HepG2 (cell line): ENCODE measurements around the gene CDC6. TPM values are rescaled to one million over a fixed set of nuclear protein-coding genes. Genes with fewer than 3 reads are reported as not detected.
A peak's percentile ranks its signal among the peaks of the same experiment; 100 is the strongest.

Experiments
- BRD4 ChIP-seq: sonication (generic); formaldehyde crosslinking; IDR thresholded peaks from 2 replicates; pipeline ENCODE4 v1.4.0; 2020; ENCODE audit warnings: missing genetic modification reagents
- DMAP1 ChIP-seq: IDR thresholded peaks from 2 replicates; pipeline ENCODE4 v1.6.1; 2016
- FOXA3 ChIP-seq: IDR thresholded peaks from 2 replicates; pipeline ENCODE4 v1.6.1; 2016; ENCODE audit warnings: missing genetic modification reagents, missing compliant biosample characterization
- GATAD1 ChIP-seq: IDR thresholded peaks from 2 replicates; pipeline ENCODE4 v1.6.1; 2016; ENCODE audit warnings: missing genetic modification reagents, missing compliant biosample characterization
- KLF15 ChIP-seq: sonication (generic); formaldehyde crosslinking; IDR thresholded peaks from 2 replicates; pipeline ENCODE4 v1.8.1; 2023; ENCODE audit warnings: borderline replicate concordance, mild to moderate bottlenecking, inconsistent platforms, missing genetic modification reagents, mixed read lengths
- MAFF ChIP-seq: IDR thresholded peaks from 2 replicates; pipeline ENCODE4 v1.6.1; 2011; ENCODE audit warnings: low read depth, low read length, improper control_type of control experiment
- MED13 ChIP-seq: sonication (generic); formaldehyde crosslinking; IDR thresholded peaks from 2 replicates; pipeline ENCODE4 v1.5.0; 2020; ENCODE audit warnings: missing genetic modification reagents
- PHB2 ChIP-seq: fragments of 450-650 bp; IDR thresholded peaks from 2 replicates; pipeline ENCODE4 v1.6.1; 2018; ENCODE audit not compliant: partially characterized antibody
- POLR2AphosphoS2 ChIP-seq: IDR thresholded peaks from 2 replicates; pipeline ENCODE4 v1.6.1; 2011; ENCODE audit warnings: low read depth, low read length, improper control_type of control experiment
- RBFOX2 ChIP-seq: fragments of 200-400 bp; formaldehyde crosslinking; IDR thresholded peaks from 2 replicates; pipeline ENCODE4 v1.6.1; 2017; ENCODE audit warnings: low read depth, mild to moderate bottlenecking, low read length
- SRSF9 ChIP-seq: fragments of 200-400 bp; formaldehyde crosslinking; IDR thresholded peaks from 2 replicates; pipeline ENCODE4 v1.6.1; 2018; ENCODE audit warnings: borderline replicate concordance, mild to moderate bottlenecking, low read depth, low read length; ENCODE audit not compliant: insufficient read depth, poor library complexity, severe bottlenecking
- ZMYM3 ChIP-seq: sonication (generic); formaldehyde crosslinking; IDR thresholded peaks from 2 replicates; pipeline ENCODE4 v1.5.1; 2020; ENCODE audit warnings: mild to moderate bottlenecking, missing genetic modification reagents
- ZMYM4 ChIP-seq: sonication (generic); formaldehyde crosslinking; IDR thresholded peaks from 2 replicates; pipeline ENCODE4 v1.8.1; 2023; ENCODE audit warnings: mild to moderate bottlenecking, missing genetic modification reagents
- ZNF124 ChIP-seq: sonication (generic); formaldehyde crosslinking; IDR thresholded peaks from 2 replicates; pipeline ENCODE4 v1.4.0; 2020; ENCODE audit warnings: missing genetic modification reagents
- ZNF501 ChIP-seq: sonication (generic); formaldehyde crosslinking; IDR thresholded peaks from 2 replicates; pipeline ENCODE4 v1.5.1; 2020; ENCODE audit warnings: mild to moderate bottlenecking, moderate library complexity, missing genetic modification reagents
- polyA plus RNA-seq, 8 experiments: library from polyadenylated mRNA; depleted of rRNA in 3 of 8; stranded (reverse) in 7 of 8; unstranded in 1 of 8; fragments of >200 nt; fragmentation: Illumina TruSeq in 4 of 8; extraction: Trizol in 4 of 8; gene quantifications; 2 replicates each; pipeline versions ENCODE4 v1.2.1 to v1.2.3, GENCODE V29; 2011 to 2016; ENCODE audit warnings: low read depth in 4 of 8, missing spikeins in 1 of 8, mixed read lengths in 1 of 8; ENCODE audit not compliant: insufficient read depth in 1 of 8
- total RNA-seq, 5 experiments: library from RNA; depleted of rRNA; stranded (reverse); fragments of >200 nt; fragmentation: Illumina TruSeq; extraction: Trizol; gene quantifications; 2 replicates each; pipeline ENCODE4 v1.2.3, GENCODE V29; 2016; ENCODE audit warnings: low read depth in 1 of 5
- TF ChIP-seq, protein P1 (sequence below): sonication (generic); formaldehyde crosslinking; IDR thresholded peaks from 2 replicates; pipeline ENCODE4 v1.5.0; 2020; ENCODE audit warnings: missing genetic modification reagents
- TF ChIP-seq, protein P2 (sequence below): sonication (generic); formaldehyde crosslinking; IDR thresholded peaks from 2 replicates; pipeline ENCODE4 v1.4.0; 2020; ENCODE audit warnings: missing genetic modification reagents, borderline replicate concordance
- TF ChIP-seq, protein P3 (sequence below): sonication (generic); formaldehyde crosslinking; conservative IDR thresholded peaks from 2 replicates; pipeline ENCODE4 v1.4.0; 2020; ENCODE audit warnings: missing genetic modification reagents
- TF ChIP-seq, protein P4 (sequence below): IDR thresholded peaks from 2 replicates; pipeline ENCODE4 v1.6.1; 2016; ENCODE audit warnings: low read depth, control low read depth

The CDC6 gene
- total and polyA plus RNA-seq, 2 of the 13 experiments (the other 11 are each of a cell fraction or from before 2014, with no cell fraction given) = 17.4 to 114 TPM

DNA sequence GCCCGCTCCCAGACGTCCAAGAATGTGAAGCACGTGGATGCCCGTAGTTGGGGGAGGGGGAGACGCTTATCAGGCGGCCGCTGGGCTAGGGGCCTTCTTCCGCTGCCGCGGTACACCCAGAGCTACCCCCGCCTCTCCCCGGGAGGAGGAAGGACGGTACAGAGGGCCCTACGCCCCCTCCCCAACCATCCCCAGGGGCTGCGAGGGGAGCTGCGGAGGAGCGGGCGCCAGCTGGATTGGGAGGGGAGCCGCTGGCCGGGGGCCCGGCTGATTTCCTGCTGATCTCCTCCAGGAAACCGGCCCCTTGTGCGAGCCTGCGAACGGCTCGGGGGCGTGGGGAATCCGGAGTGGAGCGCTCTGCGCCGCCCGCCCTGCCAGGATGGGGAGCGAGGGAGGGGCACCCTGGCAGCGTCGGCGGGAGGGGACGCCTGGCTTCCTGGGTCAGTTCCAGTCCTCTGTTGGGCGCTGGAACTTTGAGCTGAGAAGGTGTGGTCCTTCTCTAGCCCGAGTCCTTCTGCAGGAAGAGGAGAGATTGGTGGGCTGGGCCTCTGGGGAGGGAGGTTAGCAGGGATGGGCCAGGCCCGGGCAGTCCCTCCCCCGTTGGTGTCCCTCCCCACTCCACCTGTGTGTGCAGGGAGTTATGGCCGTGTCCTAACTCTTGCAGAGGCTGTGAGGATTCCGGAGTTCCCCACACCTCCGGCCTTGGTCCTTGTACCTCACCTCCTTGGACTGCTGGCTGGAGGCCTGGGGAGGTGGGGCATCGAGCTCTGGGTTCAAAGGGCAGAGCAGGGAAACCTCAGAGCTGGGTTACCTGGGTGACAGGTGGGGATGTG, 57.7 kb downstream of the CDC6 start (continued):
- TF ChIP-seq GATAD1 (CRISPR knock-in tag) (0 out of 2 replicates have a peak, but pooled peaks have one; percentile 27), POLR2AphosphoS2 (no peak), RBFOX2 (peak; percentile 82), DMAP1 (CRISPR knock-in tag) (peak; percentile 29; the same call in 1 of the 2 replicates), KLF15 (no peak), MAFF (no peak), SRSF9 (no peak), ZMYM3 (CRISPR knock-in tag) (no peak; the same call in 1 of the 2 replicates), MED13 (CRISPR knock-in tag) (no peak), ZMYM4 (CRISPR knock-in tag) (peak; percentile 59), FOXA3 (CRISPR knock-in tag) (peak; percentile 36), BRD4 (CRISPR knock-in tag) (no peak; the same call in 1 of the 2 replicates), ZNF501 (CRISPR knock-in tag) (peak; percentile 75), PHB2 (no peak), ZNF124 (CRISPR knock-in tag) (peak; percentile 44; the same call in 1 of the 2 replicates)
- TF ChIP-seq, protein P1, sequence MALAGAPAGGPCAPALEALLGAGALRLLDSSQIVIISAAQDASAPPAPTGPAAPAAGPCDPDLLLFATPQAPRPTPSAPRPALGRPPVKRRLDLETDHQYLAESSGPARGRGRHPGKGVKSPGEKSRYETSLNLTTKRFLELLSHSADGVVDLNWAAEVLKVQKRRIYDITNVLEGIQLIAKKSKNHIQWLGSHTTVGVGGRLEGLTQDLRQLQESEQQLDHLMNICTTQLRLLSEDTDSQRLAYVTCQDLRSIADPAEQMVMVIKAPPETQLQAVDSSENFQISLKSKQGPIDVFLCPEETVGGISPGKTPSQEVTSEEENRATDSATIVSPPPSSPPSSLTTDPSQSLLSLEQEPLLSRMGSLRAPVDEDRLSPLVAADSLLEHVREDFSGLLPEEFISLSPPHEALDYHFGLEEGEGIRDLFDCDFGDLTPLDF = no peak
- TF ChIP-seq, protein P2, sequence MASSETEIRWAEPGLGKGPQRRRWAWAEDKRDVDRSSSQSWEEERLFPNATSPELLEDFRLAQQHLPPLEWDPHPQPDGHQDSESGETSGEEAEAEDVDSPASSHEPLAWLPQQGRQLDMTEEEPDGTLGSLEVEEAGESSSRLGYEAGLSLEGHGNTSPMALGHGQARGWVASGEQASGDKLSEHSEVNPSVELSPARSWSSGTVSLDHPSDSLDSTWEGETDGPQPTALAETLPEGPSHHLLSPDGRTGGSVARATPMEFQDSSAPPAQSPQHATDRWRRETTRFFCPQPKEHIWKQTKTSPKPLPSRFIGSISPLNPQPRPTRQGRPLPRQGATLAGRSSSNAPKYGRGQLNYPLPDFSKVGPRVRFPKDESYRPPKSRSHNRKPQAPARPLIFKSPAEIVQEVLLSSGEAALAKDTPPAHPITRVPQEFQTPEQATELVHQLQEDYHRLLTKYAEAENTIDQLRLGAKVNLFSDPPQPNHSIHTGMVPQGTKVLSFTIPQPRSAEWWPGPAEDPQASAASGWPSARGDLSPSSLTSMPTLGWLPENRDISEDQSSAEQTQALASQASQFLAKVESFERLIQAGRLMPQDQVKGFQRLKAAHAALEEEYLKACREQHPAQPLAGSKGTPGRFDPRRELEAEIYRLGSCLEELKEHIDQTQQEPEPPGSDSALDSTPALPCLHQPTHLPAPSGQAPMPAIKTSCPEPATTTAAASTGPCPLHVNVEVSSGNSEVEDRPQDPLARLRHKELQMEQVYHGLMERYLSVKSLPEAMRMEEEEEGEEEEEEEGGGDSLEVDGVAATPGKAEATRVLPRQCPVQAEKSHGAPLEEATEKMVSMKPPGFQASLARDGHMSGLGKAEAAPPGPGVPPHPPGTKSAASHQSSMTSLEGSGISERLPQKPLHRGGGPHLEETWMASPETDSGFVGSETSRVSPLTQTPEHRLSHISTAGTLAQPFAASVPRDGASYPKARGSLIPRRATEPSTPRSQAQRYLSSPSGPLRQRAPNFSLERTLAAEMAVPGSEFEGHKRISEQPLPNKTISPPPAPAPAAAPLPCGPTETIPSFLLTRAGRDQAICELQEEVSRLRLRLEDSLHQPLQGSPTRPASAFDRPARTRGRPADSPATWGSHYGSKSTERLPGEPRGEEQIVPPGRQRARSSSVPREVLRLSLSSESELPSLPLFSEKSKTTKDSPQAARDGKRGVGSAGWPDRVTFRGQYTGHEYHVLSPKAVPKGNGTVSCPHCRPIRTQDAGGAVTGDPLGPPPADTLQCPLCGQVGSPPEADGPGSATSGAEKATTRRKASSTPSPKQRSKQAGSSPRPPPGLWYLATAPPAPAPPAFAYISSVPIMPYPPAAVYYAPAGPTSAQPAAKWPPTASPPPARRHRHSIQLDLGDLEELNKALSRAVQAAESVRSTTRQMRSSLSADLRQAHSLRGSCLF (CRISPR knock-in tag) = no peak
- TF ChIP-seq, protein P3, sequence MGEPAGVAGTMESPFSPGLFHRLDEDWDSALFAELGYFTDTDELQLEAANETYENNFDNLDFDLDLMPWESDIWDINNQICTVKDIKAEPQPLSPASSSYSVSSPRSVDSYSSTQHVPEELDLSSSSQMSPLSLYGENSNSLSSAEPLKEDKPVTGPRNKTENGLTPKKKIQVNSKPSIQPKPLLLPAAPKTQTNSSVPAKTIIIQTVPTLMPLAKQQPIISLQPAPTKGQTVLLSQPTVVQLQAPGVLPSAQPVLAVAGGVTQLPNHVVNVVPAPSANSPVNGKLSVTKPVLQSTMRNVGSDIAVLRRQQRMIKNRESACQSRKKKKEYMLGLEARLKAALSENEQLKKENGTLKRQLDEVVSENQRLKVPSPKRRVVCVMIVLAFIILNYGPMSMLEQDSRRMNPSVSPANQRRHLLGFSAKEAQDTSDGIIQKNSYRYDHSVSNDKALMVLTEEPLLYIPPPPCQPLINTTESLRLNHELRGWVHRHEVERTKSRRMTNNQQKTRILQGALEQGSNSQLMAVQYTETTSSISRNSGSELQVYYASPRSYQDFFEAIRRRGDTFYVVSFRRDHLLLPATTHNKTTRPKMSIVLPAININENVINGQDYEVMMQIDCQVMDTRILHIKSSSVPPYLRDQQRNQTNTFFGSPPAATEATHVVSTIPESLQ (CRISPR knock-in tag) = 0 out of 2 replicates have a peak, but pooled peaks have one; percentile 6
- TF ChIP-seq, protein P4, sequence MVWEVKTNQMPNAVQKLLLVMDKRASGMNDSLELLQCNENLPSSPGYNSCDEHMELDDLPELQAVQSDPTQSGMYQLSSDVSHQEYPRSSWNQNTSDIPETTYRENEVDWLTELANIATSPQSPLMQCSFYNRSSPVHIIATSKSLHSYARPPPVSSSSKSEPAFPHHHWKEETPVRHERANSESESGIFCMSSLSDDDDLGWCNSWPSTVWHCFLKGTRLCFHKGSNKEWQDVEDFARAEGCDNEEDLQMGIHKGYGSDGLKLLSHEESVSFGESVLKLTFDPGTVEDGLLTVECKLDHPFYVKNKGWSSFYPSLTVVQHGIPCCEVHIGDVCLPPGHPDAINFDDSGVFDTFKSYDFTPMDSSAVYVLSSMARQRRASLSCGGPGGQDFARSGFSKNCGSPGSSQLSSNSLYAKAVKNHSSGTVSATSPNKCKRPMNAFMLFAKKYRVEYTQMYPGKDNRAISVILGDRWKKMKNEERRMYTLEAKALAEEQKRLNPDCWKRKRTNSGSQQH (CRISPR knock-in tag) = peak; percentile 68; the same call in 1 of the 2 replicates
